Thoracic aorta (tissue), 2 donors: ENCODE data around the gene CLDND2. TPM values are rescaled to one million over a fixed set of nuclear protein-coding genes. Genes with fewer than 3 reads are reported as not detected.

Experiments used
- ATAC-seq: fragments of 150-250 bp; one replicate; pipeline ENCODE4 v1.8.0; 2017; ENCODE audit warnings: low read depth; ENCODE audit not compliant: insufficient number of reproducible peaks, low FRiP score
- DNase-seq: peaks from one replicate; pipeline ENCODE4 v3.0.0-alpha.2; 2020; ENCODE audit warnings: low spot score
- H3K27ac ChIP-seq, 2 donors: fragments of 200-600 bp; sonication (generic); 1 replicate in 1 of 2; 2 replicates in 1 of 2; pipeline ENCODE4 v1.5.1; 2016; ENCODE audit warnings: mild to moderate bottlenecking in 2 of 2, moderate library complexity in 2 of 2
- H3K27me3 ChIP-seq: fragments of 200-600 bp; sonication (generic); replicated peaks from 2 replicates; pipeline ENCODE4 v1.6.0; 2016; ENCODE audit warnings: mild to moderate bottlenecking; ENCODE audit not compliant: insufficient read depth
- H3K36me3 ChIP-seq: fragments of 200-600 bp; sonication (generic); one replicate; pipeline ENCODE4 v1.5.1; 2016
- H3K4me1 ChIP-seq, 2 donors: fragments of 200-600 bp; sonication (generic); 1 replicate in 1 of 2; 2 replicates in 1 of 2; pipeline versions ENCODE4 v1.5.1 to v1.6.0; 2016; ENCODE audit warnings: low read depth in 2 of 2, mild to moderate bottlenecking in 1 of 2; ENCODE audit not compliant: control insufficient read depth in 1 of 2
- H3K4me3 ChIP-seq: fragments of 200-600 bp; sonication (generic); 2 replicates; pipeline ENCODE4 v1.5.1; 2016; ENCODE audit warnings: mild to moderate bottlenecking
- H3K9me3 ChIP-seq: fragments of 200-600 bp; sonication (generic); 2 replicates; pipeline ENCODE4 v1.5.1; 2016
- CTCF ChIP-seq: fragments of 200-600 bp; sonication (generic); IDR thresholded peaks from one replicate; pipeline ENCODE4 v1.5.1; 2019; ENCODE audit warnings: antibody characterized with exemption
- total RNA-seq, 2 donors: library from RNA; depleted of rRNA; stranded (reverse); fragments of >200 nt; gene quantifications; one replicate each; pipeline versions ENCODE4 v1.1.0 to v1.2.3, GENCODE V29; 2016

CLDND2 gene
- total RNA-seq, 2 donors from 2014 or later = not detected

GRCh38 chr19:51351266-51351990 is 17.4 kb downstream of the CLDND2 start:
- Histone ChIP-seq H3K27me3 (no peaks in the 10 kb centered on the region), H3K4me3 (no peak overlapping the region), H3K27ac (no peak overlapping the region), H3K4me1 (no peaks in the 10 kb centered on the region), H3K36me3 (peaks cover 19% of the 10 kb centered on the region), H3K9me3 (no peaks in the 10 kb centered on the region)
- no peak for DNase-seq
- no peak for TF ChIP-seq CTCF
- ATAC-seq = no peak

GRCh38 chr19:51347209-51347928 is 21.4 kb downstream of the CLDND2 start:
- ATAC-seq (no peak), DNase-seq (no peak)
- Histone ChIP-seq H3K36me3 (peaks cover 25% of the 10 kb centered on the region), H3K4me1 (no peaks in the 10 kb centered on the region), H3K27ac (no peak overlapping the region), H3K4me3 (no peak overlapping the region), H3K9me3 (no peaks in the 10 kb centered on the region), H3K27me3 (no peaks in the 10 kb centered on the region)
- no peak for TF ChIP-seq CTCF

- no peak overlapping the region for H3K27ac ChIP-seq
- no peaks in the 10 kb centered on the region for H3K9me3 ChIP-seq
- DNase-seq = no peak
- peaks cover 23% of the 10 kb centered on the region for H3K36me3 ChIP-seq
- H3K4me1 ChIP-seq = peaks cover 0 to 2% of the 10 kb centered on the region in 2 donors
- no peak for ATAC-seq
- H3K4me3 ChIP-seq = no peak overlapping the region
- H3K27me3 ChIP-seq = no peaks in the 10 kb centered on the region
- no peak for TF ChIP-seq CTCF
These were observed 22.1 kb downstream of the CLDND2 start for GRCh38 chr19:51346742-51347141.

- Histone ChIP-seq H3K27me3 (no peaks in the 10 kb centered on the region), H3K36me3 (peaks cover 10% of the 10 kb centered on the region), H3K9me3 (no peaks in the 10 kb centered on the region), H3K4me1 (peaks cover 0 to 13% of the 10 kb centered on the region in 2 donors), H3K27ac (no peak overlapping the region), H3K4me3 (no peak overlapping the region)
- ATAC-seq (no peak), DNase-seq (no peak)
- TF ChIP-seq CTCF = no peak
These were observed 23.7 kb downstream of the CLDND2 start for GRCh38 chr19:51345076-51345620.
